ENCODE results near the gene PRX. TPM values are rescaled to one million over a fixed set of nuclear protein-coding genes. Genes with fewer than 3 reads are reported as not detected.

Gene PRX
- total RNA-seq, 1 experiment from 2014 or later = 2.2 TPM

- H3K4me2 ChIP-seq (ENCODE audit: low read length) = peak overlapping the region; percentile 97
- peak; percentile 98 for DNase-seq
- peaks cover 12% of the 10 kb centered on the region; the same call in 1 of the 2 replicates for H3K4me1 ChIP-seq (ENCODE audit: insufficient read depth, low read length)
- H3K27me3 ChIP-seq (ENCODE audit: low read length) = no peaks in the 10 kb centered on the region
- peak overlapping the region; percentile 99 for H2AFZ ChIP-seq (ENCODE audit: low read length)
- intact Hi-C loops (cut with micrococcal nuclease) = loop anchor here (2.0 kb wide), 1 partner anchor 23 kb away; no protein-coding TSS in a partner anchor
- peak overlapping the region; percentile 68 for H3K27ac ChIP-seq (ENCODE audit: low read length)
- peak overlapping the region; percentile 97 for H3K4me3 ChIP-seq (ENCODE audit: low read length)
- peaks cover 12% of the 10 kb centered on the region; the same call in 1 of the 2 replicates for H3K36me3 ChIP-seq (ENCODE audit: low read depth, low read length)
- BruUV-seq (replicated peaks) = TSS peak; percentile 88
- no peak for TF ChIP-seq EZH2 (IDR thresholded peaks at IDR 0.05; ENCODE audit: low read length, unreplicated experiment)
- H3F3A ChIP-seq (ENCODE audit: low read length, unreplicated experiment) = no peaks in the 10 kb centered on the region
- peaks cover 9% of the 10 kb centered on the region; the same call in 1 of the 2 replicates for H4K20me1 ChIP-seq (ENCODE audit: low read length)
- peak; percentile 68 for ATAC-seq
- H3K79me2 ChIP-seq (ENCODE audit: low read length) = peaks cover 31% of the 10 kb centered on the region
- H3K9ac ChIP-seq (ENCODE audit: low read length) = peak overlapping the region; percentile 89
- ChIA-PET POLR2A (ENCODE audit: unreplicated experiment) (interaction anchor here (1.3 kb wide), 1 partner anchor 17 kb away, joined by 3 read pairs; the partner anchor contains the start of gene SERTAD1), CTCF (interaction anchor here (0.7 to 1.0 kb wide), 2 partner anchors 21 to 23 kb away, joined by 3 read pairs; no protein-coding TSS in a partner anchor)
- H3K9me2 ChIP-seq (replicated peaks; ENCODE audit: low read length) = no peaks in the 10 kb centered on the region
- no peaks in the 10 kb centered on the region for H3K9me3 ChIP-seq (ENCODE audit: low read length)
These were observed 30.2 kb upstream of the PRX start for GRCh38 chr19:40443131-40443999.

- no peaks in the 10 kb centered on the region for H3K9me2 ChIP-seq (replicated peaks; ENCODE audit: low read length)
- peak overlapping the region; percentile 21; the same call in 1 of the 2 replicates for H3K27ac ChIP-seq (ENCODE audit: low read length)
- H2AFZ ChIP-seq (ENCODE audit: low read length) = peak overlapping the region; percentile 66; the same call in 1 of the 2 replicates
- no TSS peak for BruUV-seq (replicated peaks)
- peaks cover 31% of the 10 kb centered on the region for H3K79me2 ChIP-seq (ENCODE audit: low read length)
- intact Hi-C loops (cut with micrococcal nuclease) = loop anchor here (2.0 kb wide), 1 partner anchor 22 kb away; no protein-coding TSS in a partner anchor
- H3K4me2 ChIP-seq (ENCODE audit: low read length) = peak overlapping the region; percentile 97
- peak overlapping the region; percentile 80 for H3K9ac ChIP-seq (ENCODE audit: low read length)
- no peaks in the 10 kb centered on the region for H3F3A ChIP-seq (ENCODE audit: low read length, unreplicated experiment)
- H4K20me1 ChIP-seq (ENCODE audit: low read length) = peaks cover 9% of the 10 kb centered on the region; the same call in 1 of the 2 replicates
- no peak for ATAC-seq
- H3K36me3 ChIP-seq (ENCODE audit: low read depth, low read length) = peaks cover 12% of the 10 kb centered on the region; the same call in 1 of the 2 replicates
- peak overlapping the region; percentile 97 for H3K4me3 ChIP-seq (ENCODE audit: low read length)
- H3K4me1 ChIP-seq (ENCODE audit: insufficient read depth, low read length) = peaks cover 12% of the 10 kb centered on the region; the same call in 1 of the 2 replicates
- TF ChIP-seq EZH2 (IDR thresholded peaks at IDR 0.05; ENCODE audit: low read length, unreplicated experiment) = no peak
- no peaks in the 10 kb centered on the region for H3K27me3 ChIP-seq (ENCODE audit: low read length)
- CTCF ChIA-PET = interaction anchor here (0.7 to 1.0 kb wide), 2 partner anchors 22 kb away, joined by 3 read pairs; no protein-coding TSS in a partner anchor
- POLR2A ChIA-PET (ENCODE audit: unreplicated experiment) = interaction anchor here (1.3 kb wide), 1 partner anchor 16 kb away, joined by 3 read pairs; the partner anchor contains the start of gene SERTAD1
- DNase-seq = no peak
- H3K9me3 ChIP-seq (ENCODE audit: low read length) = no peaks in the 10 kb centered on the region
These were observed 29.4 kb upstream of the PRX start for GRCh38 chr19:40442328-40443130.

GRCh38 chr19:40441719-40442253 is 28.6 kb upstream of the PRX start:
- H3K36me3 ChIP-seq (ENCODE audit: low read depth, low read length) = peaks cover 12% of the 10 kb centered on the region; the same call in 1 of the 2 replicates
- H3K27ac ChIP-seq (ENCODE audit: low read length) = no peak overlapping the region

More at GRCh38 chr19:40441719-40442253, 28.6 kb upstream of the PRX start:
- Histone ChIP-seq H2AFZ (ENCODE audit: low read length) (no peak overlapping the region), H4K20me1 (ENCODE audit: low read length) (peaks cover 9% of the 10 kb centered on the region; the same call in 1 of the 2 replicates), H3K4me2 (ENCODE audit: low read length) (peak overlapping the region; percentile 97; the same call in 1 of the 2 replicates), H3K79me2 (ENCODE audit: low read length) (peaks cover 31% of the 10 kb centered on the region), H3K9me3 (ENCODE audit: low read length) (no peaks in the 10 kb centered on the region), H3K9ac (ENCODE audit: low read length) (no peak overlapping the region), H3K9me2 (replicated peaks; ENCODE audit: low read length) (no peaks in the 10 kb centered on the region), H3F3A (ENCODE audit: low read length, unreplicated experiment) (no peaks in the 10 kb centered on the region), H3K27me3 (ENCODE audit: low read length) (no peaks in the 10 kb centered on the region), H3K4me3 (ENCODE audit: low read length) (no peak overlapping the region), H3K4me1 (ENCODE audit: insufficient read depth, low read length) (peaks cover 12% of the 10 kb centered on the region; the same call in 1 of the 2 replicates)
- no TSS peak for BruUV-seq (replicated peaks)
- ATAC-seq = no peak
- intact Hi-C loops (cut with micrococcal nuclease) = loop anchor here (2.0 kb wide), 1 partner anchor 21 kb away; no protein-coding TSS in a partner anchor
- CTCF ChIA-PET = no interaction called here
- TF ChIP-seq EZH2phosphoT487 (IDR thresholded peaks at IDR 0.05; ENCODE audit: borderline replicate concordance, low read length) (no peak), EZH2 (IDR thresholded peaks at IDR 0.05; ENCODE audit: low read length, unreplicated experiment) (no peak), CTCF (conservative IDR thresholded peaks at IDR 0.05; ENCODE audit: low read depth, low read length) (no peak)
- no peak for DNase-seq
- POLR2A ChIA-PET (ENCODE audit: unreplicated experiment) = no interaction called here
